ENCODE measurements around the gene PPP1R3C. TPM values are rescaled to one million over a fixed set of nuclear protein-coding genes. Genes with fewer than 3 reads are reported as not detected.

Gene PPP1R3C
- total RNA-seq, 1 donor from 2014 or later: 180 TPM

GRCh38 chr10:91587710-91588638, 44.9 kb downstream of the PPP1R3C start:
- ATAC-seq (peak; percentile 5), DNase-seq (peak; percentile 30)
- intact Hi-C loops (cut with micrococcal nuclease): no loop called here

GRCh38 chr10:91582153-91582554, 50.7 kb downstream of the PPP1R3C start:
- DNase-seq (peak; percentile 70), ATAC-seq (peak; percentile 98)
- intact Hi-C loops (cut with micrococcal nuclease): no loop called here

- no peak for ATAC-seq
- no peak for DNase-seq
- intact Hi-C loops (cut with micrococcal nuclease): no loop called here
Observed at GRCh38 chr10:91579329-91579985, 53.4 kb downstream of the PPP1R3C start.

Other genes starting within 250 kb of the PPP1R3C start
- gene HECTD2, start 222.7 kb downstream of the PPP1R3C start, total RNA-seq: 3.0 TPM
- 15.3 TPM for gene TNKS2, start 165.4 kb upstream of the PPP1R3C start, total RNA-seq